HepG2 (cell line): ENCODE data around the gene NRL. TPM values are rescaled to one million over a fixed set of nuclear protein-coding genes. Genes with fewer than 3 reads are reported as not detected.
A peak's percentile ranks its signal among the peaks of the same experiment; 100 is the strongest.

Experiments
- AFF4 ChIP-seq: sonication (generic); formaldehyde crosslinking; IDR thresholded peaks from 2 replicates; pipeline ENCODE4 v1.4.0; 2020; ENCODE audit warnings: missing genetic modification reagents
- BRD4 ChIP-seq: sonication (generic); formaldehyde crosslinking; IDR thresholded peaks from 2 replicates; pipeline ENCODE4 v1.4.0; 2020; ENCODE audit warnings: missing genetic modification reagents
- EP300 ChIP-seq, 3 experiments: sonication (generic) in 1 of 3; formaldehyde crosslinking in 1 of 3; IDR thresholded peaks; 2 replicates each; pipeline versions ENCODE4 v1.5.1 to v1.6.1; 2011 to 2020; ENCODE audit warnings: low read depth in 2 of 3, low read length in 2 of 3, borderline replicate concordance in 1 of 3, improper control_type of control experiment in 1 of 3, mild to moderate bottlenecking in 1 of 3, missing genetic modification reagents in 1 of 3, moderate library complexity in 1 of 3
- HMGXB3 ChIP-seq: sonication (generic); formaldehyde crosslinking; IDR thresholded peaks from 2 replicates; pipeline ENCODE4 v1.4.0; 2020; ENCODE audit warnings: missing genetic modification reagents, borderline replicate concordance
- KDM5B ChIP-seq: sonication (generic); formaldehyde crosslinking; IDR thresholded peaks from 2 replicates; pipeline ENCODE4 v1.4.0; 2020; ENCODE audit warnings: missing genetic modification reagents, mild to moderate bottlenecking, borderline replicate concordance
- MTA1 ChIP-seq: sonication (generic); formaldehyde crosslinking; IDR thresholded peaks from 2 replicates; pipeline ENCODE4 v1.4.0; 2020; ENCODE audit warnings: missing genetic modification reagents, mild to moderate bottlenecking, borderline replicate concordance
- PLRG1 ChIP-seq: fragments of 450-650 bp; conservative IDR thresholded peaks from 2 replicates; pipeline ENCODE4 v1.6.1; 2016
- PRDM10 ChIP-seq: sonication (generic); formaldehyde crosslinking; IDR thresholded peaks from 2 replicates; pipeline ENCODE4 v1.4.0; 2020; ENCODE audit warnings: low read depth, missing genetic modification reagents
- RBM39 ChIP-seq: fragments of 200-400 bp; formaldehyde crosslinking; IDR thresholded peaks from one replicate; pipeline ENCODE4 v1.6.1; 2018; ENCODE audit warnings: antibody characterized with exemption, mild to moderate bottlenecking, low read depth, low read length; ENCODE audit not compliant: poor library complexity, severe bottlenecking
- SP5 ChIP-seq: IDR thresholded peaks from 2 replicates; pipeline ENCODE4 v1.6.1; 2016; ENCODE audit warnings: low read depth, borderline replicate concordance
- XRCC5 ChIP-seq: fragments of 200-400 bp; formaldehyde crosslinking; optimal IDR thresholded peaks from 2 replicates; pipeline ENCODE3; 2017; ENCODE audit warnings: mild to moderate bottlenecking, low read length
- ZBTB34 ChIP-seq: sonication (generic); formaldehyde crosslinking; IDR thresholded peaks from 2 replicates; pipeline ENCODE4 v1.8.0; 2022; ENCODE audit warnings: mild to moderate bottlenecking, missing genetic modification reagents
- ZNF263 ChIP-seq: sonication (generic); formaldehyde crosslinking; IDR thresholded peaks from 2 replicates; pipeline ENCODE4 v1.4.0; 2020; ENCODE audit warnings: missing genetic modification reagents
- ZNF556 ChIP-seq: sonication (generic); formaldehyde crosslinking; IDR thresholded peaks from 2 replicates; pipeline ENCODE4 v1.4.0; 2020; ENCODE audit warnings: mild to moderate bottlenecking, missing genetic modification reagents, borderline replicate concordance
- ZNF674 ChIP-seq: sonication (generic); formaldehyde crosslinking; IDR thresholded peaks from 2 replicates; pipeline ENCODE4 v1.5.0; 2020; ENCODE audit warnings: low read depth, mild to moderate bottlenecking, missing genetic modification reagents
- ZNF724P ChIP-seq: sonication (generic); formaldehyde crosslinking; IDR thresholded peaks from 2 replicates; pipeline ENCODE4 v1.8.0; 2022; ENCODE audit warnings: missing genetic modification reagents, borderline replicate concordance
- polyA plus RNA-seq, 8 experiments: library from polyadenylated mRNA; depleted of rRNA in 3 of 8; stranded (reverse) in 7 of 8; unstranded in 1 of 8; fragments of >200 nt; fragmentation: Illumina TruSeq in 4 of 8; extraction: Trizol in 4 of 8; gene quantifications; 2 replicates each; pipeline versions ENCODE4 v1.2.1 to v1.2.3, GENCODE V29; 2011 to 2016; ENCODE audit warnings: low read depth in 4 of 8, missing spikeins in 1 of 8, mixed read lengths in 1 of 8; ENCODE audit not compliant: insufficient read depth in 1 of 8
- total RNA-seq, 5 experiments: library from RNA; depleted of rRNA; stranded (reverse); fragments of >200 nt; fragmentation: Illumina TruSeq; extraction: Trizol; gene quantifications; 2 replicates each; pipeline ENCODE4 v1.2.3, GENCODE V29; 2016; ENCODE audit warnings: low read depth in 1 of 5

The NRL gene
- total and polyA plus RNA-seq, 2 of the 13 experiments (the other 11 are each of a cell fraction or from before 2014, with no cell fraction given) = 2.5 to 4.7 TPM

GRCh38 chr14:24162093-24162492 is 47.3 kb upstream of the NRL start (continued):
- TF ChIP-seq ZNF724P (CRISPR knock-in tag) = no peak
- TF ChIP-seq MTA1 (CRISPR knock-in tag) = 0 out of 2 replicates have a peak, but pooled peaks have one; percentile 32
- TF ChIP-seq ZBTB34 (CRISPR knock-in tag) = 0 out of 2 replicates have a peak, but pooled peaks have one; percentile 13
- no peak for TF ChIP-seq SP5 (CRISPR knock-in tag)
- TF ChIP-seq AFF4 = no peak
- TF ChIP-seq ZNF674 (CRISPR knock-in tag) = no peak
- no peak for TF ChIP-seq PRDM10
- TF ChIP-seq ZNF263 = no peak
- TF ChIP-seq EP300 (IDR thresholded peaks at IDR 0.05; ENCODE audit: low read depth in 2 of 2, low read length in 2 of 2) = no peak
- TF ChIP-seq EP300 (CRISPR knock-in tag; IDR thresholded peaks at IDR 0.05; ENCODE audit: borderline replicate concordance) = 0 out of 2 replicates have a peak, but pooled peaks have one; percentile 10
- TF ChIP-seq KDM5B (CRISPR knock-in tag) = no peak
- 0 out of 2 replicates have a peak, but pooled peaks have one; percentile 33 for TF ChIP-seq ZNF556 (CRISPR knock-in tag)
- no peak for TF ChIP-seq HMGXB3 (CRISPR knock-in tag)
- TF ChIP-seq BRD4 = no peak
- TF ChIP-seq RBM39 = no peak
- TF ChIP-seq PLRG1 = no peak
- TF ChIP-seq XRCC5 = no peak
